ENCODE measurements around the gene CCDC192. TPM values are rescaled to one million over a fixed set of nuclear protein-coding genes. Genes with fewer than 3 reads are reported as not detected.

Gene CCDC192
- total RNA-seq, 1 experiment from 2014 or later, result 0.52 TPM

DNA sequence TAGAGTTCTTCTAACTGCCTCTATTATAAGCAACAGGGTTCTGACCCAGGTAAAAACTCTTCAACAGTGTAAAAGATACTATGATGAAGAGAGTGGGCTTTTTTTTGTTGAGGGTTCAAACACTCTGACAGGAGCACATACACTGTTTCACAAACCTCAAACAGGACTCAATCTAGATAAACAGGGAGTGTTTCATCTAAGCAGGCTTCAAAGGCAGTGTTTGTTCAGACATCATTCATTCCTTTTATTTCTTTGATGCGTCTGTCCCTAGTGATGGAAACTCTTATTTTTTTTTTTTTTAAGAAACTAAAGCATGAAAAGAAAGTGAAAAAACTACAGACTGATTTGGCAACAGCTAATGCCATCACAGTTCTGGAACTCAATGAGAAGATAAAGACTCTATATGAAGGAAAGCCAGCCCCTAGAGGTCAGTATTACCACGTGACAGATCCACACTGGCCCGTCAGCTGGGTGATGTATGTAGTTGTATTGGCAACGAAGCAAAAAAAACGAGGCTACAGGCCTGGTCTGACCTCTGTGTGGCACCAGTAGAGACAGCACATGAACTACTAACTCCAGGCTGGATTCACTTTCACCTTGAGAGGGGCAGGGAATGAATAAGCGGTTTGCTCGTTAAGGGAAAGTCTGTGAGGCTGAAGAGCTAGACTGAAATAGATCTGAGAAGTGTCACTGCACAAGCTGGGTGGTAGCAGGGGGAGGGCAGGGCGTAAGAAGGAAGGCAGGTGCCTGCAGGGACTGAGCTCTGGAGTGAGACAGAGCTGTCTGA, 172.2 kb downstream of the CCDC192 start:
- CTCF ChIA-PET, result interaction anchor here (0.5 to 2.7 kb wide), 13 partner anchors 8 to 650 kb away, joined by 3 to 15 read pairs (median 4); no protein-coding TSS in a partner anchor

DNA sequence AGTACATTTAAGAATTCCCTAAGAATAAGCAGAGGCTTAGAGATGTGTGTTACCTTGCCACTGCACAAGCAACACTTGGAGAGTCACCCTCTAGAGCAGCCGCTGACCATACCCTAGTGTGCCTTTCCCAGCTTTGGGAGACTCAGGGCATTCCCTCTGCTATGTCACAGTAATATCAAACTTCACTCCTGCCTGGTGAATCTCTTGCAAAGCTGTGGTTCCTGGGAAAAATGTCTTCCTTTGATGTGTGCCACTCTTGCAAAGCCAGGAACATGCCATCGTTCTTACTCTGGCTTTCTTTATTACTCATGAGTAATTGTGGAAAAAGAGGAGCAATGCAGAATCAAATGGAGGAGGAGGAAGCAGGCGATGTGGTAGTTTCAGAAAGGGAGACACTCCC, 173.2 kb downstream of the CCDC192 start:
- Mint-ChIP-seq H3K4me3 (no peak overlapping the region), H3K36me3 (no peaks in the 10 kb centered on the region), H3K27me3 (ENCODE audit: low read depth) (no peaks in the 10 kb centered on the region), H3K4me1 (peaks cover 5% of the 10 kb centered on the region; the same call in 1 of the 2 replicates), H3K27ac (no peak overlapping the region), H3K9me3 (no peaks in the 10 kb centered on the region)
- ATAC-seq, result no peak
- POLR2A ChIA-PET, result no interaction called here
- DNase-seq (ENCODE audit: low spot score), result no peak
- CTCF ChIA-PET, result interaction anchor here (0.7 to 3.2 kb wide), 9 partner anchors 10 to 651 kb away, joined by 3 to 24 read pairs (median 5); no protein-coding TSS in a partner anchor
- TF ChIP-seq SOX15 (CRISPR knock-in tag; IDR thresholded peaks at IDR 0.05) (no peak), MXD4 (CRISPR knock-in tag; IDR thresholded peaks at IDR 0.05; ENCODE audit: borderline replicate concordance) (no peak), CBFB (CRISPR knock-in tag; IDR thresholded peaks at IDR 0.05; ENCODE audit: low read depth) (no peak), ETV6 (CRISPR knock-in tag; IDR thresholded peaks at IDR 0.05) (no peak), MYBL2 (CRISPR knock-in tag; IDR thresholded peaks at IDR 0.05) (no peak), CREM (CRISPR knock-in tag; IDR thresholded peaks at IDR 0.05) (no peak), ZNF219 (CRISPR knock-in tag; IDR thresholded peaks at IDR 0.05; ENCODE audit: borderline replicate concordance) (no peak), ZNF232 (CRISPR knock-in tag; IDR thresholded peaks at IDR 0.05) (no peak), IRF2 (CRISPR knock-in tag; IDR thresholded peaks at IDR 0.05; ENCODE audit: borderline replicate concordance, low read depth) (no peak), ZNF671 (CRISPR knock-in tag; IDR thresholded peaks at IDR 0.05) (no peak), NFE2L1 (CRISPR knock-in tag; IDR thresholded peaks at IDR 0.05) (no peak), GABPB1 (CRISPR knock-in tag; IDR thresholded peaks at IDR 0.05) (no peak), GRHL2 (CRISPR knock-in tag; IDR thresholded peaks at IDR 0.05; ENCODE audit: insufficient replicate concordance, severe bottlenecking) (no peak)
- TF ChIP-seq, protein P1, sequence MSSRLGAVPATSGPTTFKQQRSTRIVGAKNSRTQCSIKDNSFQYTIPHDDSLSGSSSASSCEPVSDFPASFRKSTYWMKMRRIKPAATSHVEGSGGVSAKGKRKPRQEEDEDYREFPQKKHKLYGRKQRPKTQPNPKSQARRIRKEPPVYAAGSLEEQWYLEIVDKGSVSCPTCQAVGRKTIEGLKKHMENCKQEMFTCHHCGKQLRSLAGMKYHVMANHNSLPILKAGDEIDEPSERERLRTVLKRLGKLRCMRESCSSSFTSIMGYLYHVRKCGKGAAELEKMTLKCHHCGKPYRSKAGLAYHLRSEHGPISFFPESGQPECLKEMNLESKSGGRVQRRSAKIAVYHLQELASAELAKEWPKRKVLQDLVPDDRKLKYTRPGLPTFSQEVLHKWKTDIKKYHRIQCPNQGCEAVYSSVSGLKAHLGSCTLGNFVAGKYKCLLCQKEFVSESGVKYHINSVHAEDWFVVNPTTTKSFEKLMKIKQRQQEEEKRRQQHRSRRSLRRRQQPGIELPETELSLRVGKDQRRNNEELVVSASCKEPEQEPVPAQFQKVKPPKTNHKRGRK (CRISPR knock-in tag; IDR thresholded peaks at IDR 0.05; ENCODE audit: borderline replicate concordance), result no peak
- TF ChIP-seq, protein P2, sequence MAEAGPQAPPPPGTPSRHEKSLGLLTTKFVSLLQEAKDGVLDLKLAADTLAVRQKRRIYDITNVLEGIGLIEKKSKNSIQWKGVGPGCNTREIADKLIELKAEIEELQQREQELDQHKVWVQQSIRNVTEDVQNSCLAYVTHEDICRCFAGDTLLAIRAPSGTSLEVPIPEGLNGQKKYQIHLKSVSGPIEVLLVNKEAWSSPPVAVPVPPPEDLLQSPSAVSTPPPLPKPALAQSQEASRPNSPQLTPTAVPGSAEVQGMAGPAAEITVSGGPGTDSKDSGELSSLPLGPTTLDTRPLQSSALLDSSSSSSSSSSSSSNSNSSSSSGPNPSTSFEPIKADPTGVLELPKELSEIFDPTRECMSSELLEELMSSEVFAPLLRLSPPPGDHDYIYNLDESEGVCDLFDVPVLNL (CRISPR knock-in tag; IDR thresholded peaks at IDR 0.05; ENCODE audit: borderline replicate concordance, low read depth), result no peak
- TF ChIP-seq, protein P3, sequence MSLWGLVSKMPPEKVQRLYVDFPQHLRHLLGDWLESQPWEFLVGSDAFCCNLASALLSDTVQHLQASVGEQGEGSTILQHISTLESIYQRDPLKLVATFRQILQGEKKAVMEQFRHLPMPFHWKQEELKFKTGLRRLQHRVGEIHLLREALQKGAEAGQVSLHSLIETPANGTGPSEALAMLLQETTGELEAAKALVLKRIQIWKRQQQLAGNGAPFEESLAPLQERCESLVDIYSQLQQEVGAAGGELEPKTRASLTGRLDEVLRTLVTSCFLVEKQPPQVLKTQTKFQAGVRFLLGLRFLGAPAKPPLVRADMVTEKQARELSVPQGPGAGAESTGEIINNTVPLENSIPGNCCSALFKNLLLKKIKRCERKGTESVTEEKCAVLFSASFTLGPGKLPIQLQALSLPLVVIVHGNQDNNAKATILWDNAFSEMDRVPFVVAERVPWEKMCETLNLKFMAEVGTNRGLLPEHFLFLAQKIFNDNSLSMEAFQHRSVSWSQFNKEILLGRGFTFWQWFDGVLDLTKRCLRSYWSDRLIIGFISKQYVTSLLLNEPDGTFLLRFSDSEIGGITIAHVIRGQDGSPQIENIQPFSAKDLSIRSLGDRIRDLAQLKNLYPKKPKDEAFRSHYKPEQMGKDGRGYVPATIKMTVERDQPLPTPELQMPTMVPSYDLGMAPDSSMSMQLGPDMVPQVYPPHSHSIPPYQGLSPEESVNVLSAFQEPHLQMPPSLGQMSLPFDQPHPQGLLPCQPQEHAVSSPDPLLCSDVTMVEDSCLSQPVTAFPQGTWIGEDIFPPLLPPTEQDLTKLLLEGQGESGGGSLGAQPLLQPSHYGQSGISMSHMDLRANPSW (CRISPR knock-in tag; conservative IDR thresholded peaks at IDR 0.05; ENCODE audit: low read depth), result no peak
- TF ChIP-seq, protein P4, sequence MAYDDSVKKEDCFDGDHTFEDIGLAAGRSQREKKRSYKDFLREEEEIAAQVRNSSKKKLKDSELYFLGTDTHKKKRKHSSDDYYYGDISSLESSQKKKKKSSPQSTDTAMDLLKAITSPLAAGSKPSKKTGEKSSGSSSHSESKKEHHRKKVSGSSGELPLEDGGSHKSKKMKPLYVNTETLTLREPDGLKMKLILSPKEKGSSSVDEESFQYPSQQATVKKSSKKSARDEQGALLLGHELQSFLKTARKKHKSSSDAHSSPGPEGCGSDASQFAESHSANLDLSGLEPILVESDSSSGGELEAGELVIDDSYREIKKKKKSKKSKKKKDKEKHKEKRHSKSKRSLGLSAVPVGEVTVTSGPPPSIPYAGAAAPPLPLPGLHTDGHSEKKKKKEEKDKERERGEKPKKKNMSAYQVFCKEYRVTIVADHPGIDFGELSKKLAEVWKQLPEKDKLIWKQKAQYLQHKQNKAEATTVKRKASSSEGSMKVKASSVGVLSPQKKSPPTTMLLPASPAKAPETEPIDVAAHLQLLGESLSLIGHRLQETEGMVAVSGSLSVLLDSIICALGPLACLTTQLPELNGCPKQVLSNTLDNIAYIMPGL (CRISPR knock-in tag; IDR thresholded peaks at IDR 0.05), result no peak
- TF ChIP-seq, protein P5, sequence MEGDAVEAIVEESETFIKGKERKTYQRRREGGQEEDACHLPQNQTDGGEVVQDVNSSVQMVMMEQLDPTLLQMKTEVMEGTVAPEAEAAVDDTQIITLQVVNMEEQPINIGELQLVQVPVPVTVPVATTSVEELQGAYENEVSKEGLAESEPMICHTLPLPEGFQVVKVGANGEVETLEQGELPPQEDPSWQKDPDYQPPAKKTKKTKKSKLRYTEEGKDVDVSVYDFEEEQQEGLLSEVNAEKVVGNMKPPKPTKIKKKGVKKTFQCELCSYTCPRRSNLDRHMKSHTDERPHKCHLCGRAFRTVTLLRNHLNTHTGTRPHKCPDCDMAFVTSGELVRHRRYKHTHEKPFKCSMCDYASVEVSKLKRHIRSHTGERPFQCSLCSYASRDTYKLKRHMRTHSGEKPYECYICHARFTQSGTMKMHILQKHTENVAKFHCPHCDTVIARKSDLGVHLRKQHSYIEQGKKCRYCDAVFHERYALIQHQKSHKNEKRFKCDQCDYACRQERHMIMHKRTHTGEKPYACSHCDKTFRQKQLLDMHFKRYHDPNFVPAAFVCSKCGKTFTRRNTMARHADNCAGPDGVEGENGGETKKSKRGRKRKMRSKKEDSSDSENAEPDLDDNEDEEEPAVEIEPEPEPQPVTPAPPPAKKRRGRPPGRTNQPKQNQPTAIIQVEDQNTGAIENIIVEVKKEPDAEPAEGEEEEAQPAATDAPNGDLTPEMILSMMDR (IDR thresholded peaks at IDR 0.05), result no peak
- TF ChIP-seq, protein P6, sequence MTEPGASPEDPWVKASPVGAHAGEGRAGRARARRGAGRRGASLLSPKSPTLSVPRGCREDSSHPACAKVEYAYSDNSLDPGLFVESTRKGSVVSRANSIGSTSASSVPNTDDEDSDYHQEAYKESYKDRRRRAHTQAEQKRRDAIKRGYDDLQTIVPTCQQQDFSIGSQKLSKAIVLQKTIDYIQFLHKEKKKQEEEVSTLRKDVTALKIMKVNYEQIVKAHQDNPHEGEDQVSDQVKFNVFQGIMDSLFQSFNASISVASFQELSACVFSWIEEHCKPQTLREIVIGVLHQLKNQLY (CRISPR knock-in tag; IDR thresholded peaks at IDR 0.05), result no peak

More for the DNA sequence above, 172.2 kb downstream of the CCDC192 start:
- DNase-seq (ENCODE audit: low spot score), result peak; percentile 37
- POLR2A ChIA-PET, result no interaction called here
- peaks cover 5% of the 10 kb centered on the region; the same call in 1 of the 2 replicates for H3K4me1 Mint-ChIP-seq
- H3K4me3 Mint-ChIP-seq, result no peak overlapping the region
- no peaks in the 10 kb centered on the region for H3K27me3 Mint-ChIP-seq (ENCODE audit: low read depth)
- ATAC-seq, result peak; percentile 92
- no peaks in the 10 kb centered on the region for H3K36me3 Mint-ChIP-seq
- TF ChIP-seq RORB (CRISPR knock-in tag; IDR thresholded peaks at IDR 0.05) (no peak), ZNF138 (CRISPR knock-in tag; conservative IDR thresholded peaks at IDR 0.05) (no peak)
- TF ChIP-seq, protein P7, sequence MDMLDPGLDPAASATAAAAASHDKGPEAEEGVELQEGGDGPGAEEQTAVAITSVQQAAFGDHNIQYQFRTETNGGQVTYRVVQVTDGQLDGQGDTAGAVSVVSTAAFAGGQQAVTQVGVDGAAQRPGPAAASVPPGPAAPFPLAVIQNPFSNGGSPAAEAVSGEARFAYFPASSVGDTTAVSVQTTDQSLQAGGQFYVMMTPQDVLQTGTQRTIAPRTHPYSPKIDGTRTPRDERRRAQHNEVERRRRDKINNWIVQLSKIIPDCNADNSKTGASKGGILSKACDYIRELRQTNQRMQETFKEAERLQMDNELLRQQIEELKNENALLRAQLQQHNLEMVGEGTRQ (CRISPR knock-in tag; IDR thresholded peaks at IDR 0.05), result peak; percentile 63
- TF ChIP-seq, protein P8, sequence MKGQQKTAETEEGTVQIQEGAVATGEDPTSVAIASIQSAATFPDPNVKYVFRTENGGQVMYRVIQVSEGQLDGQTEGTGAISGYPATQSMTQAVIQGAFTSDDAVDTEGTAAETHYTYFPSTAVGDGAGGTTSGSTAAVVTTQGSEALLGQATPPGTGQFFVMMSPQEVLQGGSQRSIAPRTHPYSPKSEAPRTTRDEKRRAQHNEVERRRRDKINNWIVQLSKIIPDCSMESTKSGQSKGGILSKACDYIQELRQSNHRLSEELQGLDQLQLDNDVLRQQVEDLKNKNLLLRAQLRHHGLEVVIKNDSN (CRISPR knock-in tag; IDR thresholded peaks at IDR 0.05), result peak; percentile 55; the same call in 1 of the 2 replicates
- H3K9me3 Mint-ChIP-seq, result no peaks in the 10 kb centered on the region
- H3K27ac Mint-ChIP-seq, result no peak overlapping the region

Measured in WTC11 (cell line).